HTERT RPE-1 (cell line): ENCODE results near the gene IFI27L1.
"Not testable (repeated sequence)": the region's sequence is repeated elsewhere in the genome, so short reads cannot be mapped to it uniquely, and the experiment has no call there.

Experiments
- in situ Hi-C: fragments of 300-500 bp; cut with MboI; formaldehyde crosslinking; loops from 4 replicates; pipeline ENCODE4 v1.14.3; 2020; ENCODE audit warnings: low sequenced_read_pairs

Gene IFI27L1

GRCh38 chr14:94047581-94047980 is 33.5 kb upstream of the IFI27L1 start:
- in situ Hi-C loops = no loop called here

GRCh38 chr14:94048691-94049624 is 32.2 kb upstream of the IFI27L1 start:
- in situ Hi-C loops = no loop called here

- in situ Hi-C loops = no loop called here
Measured at GRCh38 chr14:94049625-94050023, 31.5 kb upstream of the IFI27L1 start.

GRCh38 chr14:94050231-94050880 is 30.8 kb upstream of the IFI27L1 start:
- in situ Hi-C loops = no loop called here

- in situ Hi-C loops = no loop called here
Measured at GRCh38 chr14:94051115-94051514, 30.0 kb upstream of the IFI27L1 start.

- in situ Hi-C loops = no loop called here
Measured at GRCh38 chr14:94051779-94052178, 29.3 kb upstream of the IFI27L1 start.

GRCh38 chr14:94052199-94052598 is 28.9 kb upstream of the IFI27L1 start:
- in situ Hi-C loops = no loop called here

- in situ Hi-C loops = no loop called here
Measured at GRCh38 chr14:94052662-94053061, 28.4 kb upstream of the IFI27L1 start.

- in situ Hi-C loops = no loop called here
Measured at GRCh38 chr14:94054401-94054800, 26.7 kb upstream of the IFI27L1 start.

GRCh38 chr14:94054936-94055335 is 26.2 kb upstream of the IFI27L1 start:
- in situ Hi-C loops = no loop called here

- in situ Hi-C loops = no loop called here
Measured at GRCh38 chr14:94056579-94057308, 24.4 kb upstream of the IFI27L1 start.

- in situ Hi-C loops = no loop called here
Measured at GRCh38 chr14:94058128-94058673, 22.9 kb upstream of the IFI27L1 start.

GRCh38 chr14:94058674-94059138 is 22.4 kb upstream of the IFI27L1 start:
- in situ Hi-C loops = no loop called here

- in situ Hi-C loops = no loop called here
Measured at GRCh38 chr14:94059998-94060397, 21.1 kb upstream of the IFI27L1 start.

GRCh38 chr14:94062344-94062940 is 18.7 kb upstream of the IFI27L1 start:
- in situ Hi-C loops = no loop called here

GRCh38 chr14:94066089-94066676 is 14.9 kb upstream of the IFI27L1 start:
- in situ Hi-C loops = no loop called here

- in situ Hi-C loops = not testable (repeated sequence)
Measured at GRCh38 chr14:94072076-94072475, 9.0 kb upstream of the IFI27L1 start.

- in situ Hi-C loops = no loop called here
Measured at GRCh38 chr14:94074534-94074933, 6.6 kb upstream of the IFI27L1 start.

- in situ Hi-C loops = no loop called here
Measured at GRCh38 chr14:94075008-94075407, 6.1 kb upstream of the IFI27L1 start.

GRCh38 chr14:94077111-94077821 is 3.8 kb upstream of the IFI27L1 start:
- in situ Hi-C loops = no loop called here
